Adipocyte (in vitro differentiated cells): ENCODE data around the gene ADAM30.
"Not testable (repeated sequence)": the region's sequence is repeated elsewhere in the genome, so short reads cannot be mapped to it uniquely, and the experiment has no call there.

Source experiments
- DNase-seq: peaks from one replicate; pipeline ENCODE4 v3.0.0-alpha.2; 2015; ENCODE audit warnings: low read depth
- H3K27me3 ChIP-seq: replicated peaks from 2 replicates; pipeline ENCODE4 v1.7.0; 2013; ENCODE audit warnings: mild to moderate bottlenecking, low read length, moderate library complexity; ENCODE audit not compliant: control insufficient read depth, insufficient read depth
- H3K36me3 ChIP-seq: 2 replicates; pipeline ENCODE4 v1.7.0; 2013; ENCODE audit warnings: low read length, mild to moderate bottlenecking, moderate library complexity; ENCODE audit not compliant: control insufficient read depth, insufficient read depth, severe bottlenecking
- H3K4me1 ChIP-seq: 2 replicates; pipeline ENCODE4 v1.7.0; 2013; ENCODE audit warnings: mild to moderate bottlenecking, low read length, moderate library complexity; ENCODE audit not compliant: control insufficient read depth, insufficient read depth
- H3K4me3 ChIP-seq: 2 replicates; pipeline ENCODE4 v1.7.0; 2013; ENCODE audit warnings: mild to moderate bottlenecking, low read length, moderate library complexity
- H3K9ac ChIP-seq: 2 replicates; pipeline ENCODE4 v1.7.0; 2013; ENCODE audit warnings: mild to moderate bottlenecking, low read length, moderate library complexity
- H3K9me3 ChIP-seq: 2 replicates; pipeline ENCODE4 v1.7.0; 2013; ENCODE audit warnings: mild to moderate bottlenecking, low read length, moderate library complexity; ENCODE audit not compliant: control insufficient read depth

ADAM30 gene

GRCh38 chr1:119870917-119871596 is 25.3 kb downstream of the ADAM30 start:
- Histone ChIP-seq H3K9me3 (no peaks in the 10 kb centered on the region), H3K27me3 (no peaks in the 10 kb centered on the region)

GRCh38 chr1:119869995-119870394 is 26.3 kb downstream of the ADAM30 start:
- DNase-seq: no peak
- Histone ChIP-seq H3K4me3 (no peak overlapping the region), H3K9me3 (no peaks in the 10 kb centered on the region), H3K4me1 (peaks cover 24% of the 10 kb centered on the region), H3K27me3 (no peaks in the 10 kb centered on the region), H3K9ac (no peak overlapping the region), H3K36me3 (no peaks in the 10 kb centered on the region)

More at GRCh38 chr1:119870917-119871596, 25.3 kb downstream of the ADAM30 start:
- Histone ChIP-seq H3K36me3 (no peaks in the 10 kb centered on the region), H3K4me3 (peak overlapping the region; percentile 74), H3K4me1 (peaks cover 24% of the 10 kb centered on the region), H3K9ac (peak overlapping the region; percentile 80)
- peak; percentile 90 for DNase-seq

- Histone ChIP-seq H3K4me1 (peaks cover 11% of the 10 kb centered on the region), H3K4me3 (no peak overlapping the region), H3K27me3 (no peaks in the 10 kb centered on the region), H3K36me3 (no peaks in the 10 kb centered on the region), H3K9ac (no peak overlapping the region), H3K9me3 (no peaks in the 10 kb centered on the region)
- no peak for DNase-seq
Observed at GRCh38 chr1:119868176-119868575, 28.1 kb downstream of the ADAM30 start.

- no peaks in the 10 kb centered on the region for H3K36me3 ChIP-seq
- no peak overlapping the region for H3K4me3 ChIP-seq
- H3K27me3 ChIP-seq: no peaks in the 10 kb centered on the region
- H3K9me3 ChIP-seq: no peaks in the 10 kb centered on the region
- no peak overlapping the region for H3K9ac ChIP-seq
- DNase-seq: no peak
- H3K4me1 ChIP-seq: peaks cover 5% of the 10 kb centered on the region
Observed at GRCh38 chr1:119866451-119866850, 29.9 kb downstream of the ADAM30 start.

GRCh38 chr1:119865627-119866026 is 30.7 kb downstream of the ADAM30 start:
- no peaks in the 10 kb centered on the region for H3K9me3 ChIP-seq
- H3K9ac ChIP-seq: no peak overlapping the region
- H3K4me1 ChIP-seq: no peaks in the 10 kb centered on the region
- DNase-seq: peak; percentile 69
- H3K4me3 ChIP-seq: no peak overlapping the region
- no peaks in the 10 kb centered on the region for H3K36me3 ChIP-seq
- no peaks in the 10 kb centered on the region for H3K27me3 ChIP-seq

GRCh38 chr1:119862276-119862675 is 34.0 kb downstream of the ADAM30 start:
- Histone ChIP-seq H3K9me3 (no peaks in the 10 kb centered on the region), H3K4me3 (no peak overlapping the region), H3K9ac (no peak overlapping the region), H3K36me3 (no peaks in the 10 kb centered on the region), H3K4me1 (peaks cover 8% of the 10 kb centered on the region), H3K27me3 (no peaks in the 10 kb centered on the region)
- DNase-seq: no peak

GRCh38 chr1:119861547-119861946 is 34.8 kb downstream of the ADAM30 start:
- H3K9ac ChIP-seq: no peak overlapping the region
- H3K27me3 ChIP-seq: no peaks in the 10 kb centered on the region
- H3K36me3 ChIP-seq: no peaks in the 10 kb centered on the region
- DNase-seq: no peak
- H3K4me3 ChIP-seq: no peak overlapping the region
- peaks cover 8% of the 10 kb centered on the region for H3K4me1 ChIP-seq
- H3K9me3 ChIP-seq: no peaks in the 10 kb centered on the region

GRCh38 chr1:119859647-119860046 is 36.7 kb downstream of the ADAM30 start:
- H3K9ac ChIP-seq: no peak overlapping the region
- DNase-seq: peak; percentile 54
- peaks cover 8% of the 10 kb centered on the region for H3K4me1 ChIP-seq
- H3K27me3 ChIP-seq: no peaks in the 10 kb centered on the region
- no peak overlapping the region for H3K4me3 ChIP-seq
- no peaks in the 10 kb centered on the region for H3K9me3 ChIP-seq
- no peaks in the 10 kb centered on the region for H3K36me3 ChIP-seq

- not testable (repeated sequence) for H3K4me1 ChIP-seq, H3K9me3 ChIP-seq, H3K4me3 ChIP-seq, DNase-seq, H3K9ac ChIP-seq, H3K27me3 ChIP-seq, H3K36me3 ChIP-seq
Observed at GRCh38 chr1:119858556-119859214, 37.6 kb downstream of the ADAM30 start.

- no peaks in the 10 kb centered on the region for H3K27me3 ChIP-seq
- no peak overlapping the region for H3K9ac ChIP-seq
- H3K9me3 ChIP-seq: no peaks in the 10 kb centered on the region
- peaks cover 8% of the 10 kb centered on the region for H3K4me1 ChIP-seq
- H3K36me3 ChIP-seq: no peaks in the 10 kb centered on the region
- DNase-seq: no peak
- no peak overlapping the region for H3K4me3 ChIP-seq
Observed at GRCh38 chr1:119858126-119858525, 38.2 kb downstream of the ADAM30 start.

- Histone ChIP-seq H3K9ac (no peak overlapping the region), H3K27me3 (no peaks in the 10 kb centered on the region), H3K4me1 (no peaks in the 10 kb centered on the region), H3K9me3 (no peaks in the 10 kb centered on the region), H3K36me3 (no peaks in the 10 kb centered on the region), H3K4me3 (no peak overlapping the region)
- no peak for DNase-seq
Observed at GRCh38 chr1:119853155-119853554, 43.2 kb downstream of the ADAM30 start.
